Measurements from ENCODE around the gene DPP4. TPM values are rescaled to one million over a fixed set of nuclear protein-coding genes. Genes with fewer than 3 reads are reported as not detected.

Gene DPP4
- total RNA-seq, 4 donors from 2014 or later, result 3.2 to 6.4 (median 5.1) TPM

- 67 to 75% methylated on average over 3 of the region's 3 CpGs for WGBS, 2 donors
- intact Hi-C loops (cut with DNase I; ENCODE audit: low total_unique reads), result no loop called here
- no peak for DNase-seq (ENCODE audit: low spot score in 2 of 2)
- H3K4me3 ChIP-seq (ENCODE audit: low read depth, poor library complexity, severe bottlenecking), result no peak overlapping the region
- no peak for TF ChIP-seq CTCF (IDR thresholded peaks at IDR 0.05)
- TF ChIP-seq POLR2A (IDR thresholded peaks at IDR 0.05), result no peak
These were observed 39.2 kb upstream of the DPP4 start for GRCh38 chr2:162113088-162113775.

GRCh38 chr2:162111958-162112850 is 38.2 kb upstream of the DPP4 start:
- TF ChIP-seq CTCF (IDR thresholded peaks at IDR 0.05) (no peak), POLR2A (IDR thresholded peaks at IDR 0.05) (no peak)
- DNase-seq (ENCODE audit: low spot score in 2 of 2), result no peak
- H3K4me3 ChIP-seq (ENCODE audit: low read depth, poor library complexity, severe bottlenecking), result no peak overlapping the region
- intact Hi-C loops (cut with DNase I; ENCODE audit: low total_unique reads), result no loop called here
- WGBS, 2 donors, result 68 to 78% methylated on average over 5 of the region's 5 CpGs

- intact Hi-C loops (cut with DNase I; ENCODE audit: low total_unique reads), result no loop called here
- 92 to 95% methylated on average over 4 of the region's 4 CpGs for WGBS, 2 donors
These were observed 33.4 kb upstream of the DPP4 start for GRCh38 chr2:162107361-162107901.

GRCh38 chr2:162106746-162107145 is 32.7 kb upstream of the DPP4 start:
- intact Hi-C loops (cut with DNase I; ENCODE audit: low total_unique reads), result no loop called here
- TF ChIP-seq CTCF (IDR thresholded peaks at IDR 0.05) (no peak), POLR2A (IDR thresholded peaks at IDR 0.05) (no peak)
- 90 to 92% methylated on average over 1 of the region's 1 CpG for WGBS, 2 donors
- H3K4me3 ChIP-seq (ENCODE audit: low read depth, poor library complexity, severe bottlenecking), result no peak overlapping the region
- no peak for DNase-seq (ENCODE audit: low spot score in 2 of 2)

More at GRCh38 chr2:162107361-162107901, 33.4 kb upstream of the DPP4 start:
- DNase-seq (ENCODE audit: low spot score in 2 of 2), result no peak
- no peak overlapping the region for H3K4me3 ChIP-seq (ENCODE audit: low read depth, poor library complexity, severe bottlenecking)
- TF ChIP-seq POLR2A (IDR thresholded peaks at IDR 0.05) (no peak), CTCF (IDR thresholded peaks at IDR 0.05) (no peak)

GRCh38 chr2:162106146-162106551 is 32.1 kb upstream of the DPP4 start:
- DNase-seq (ENCODE audit: low spot score in 2 of 2), result no peak
- intact Hi-C loops (cut with DNase I; ENCODE audit: low total_unique reads), result no loop called here
- WGBS, 2 donors, result 59% methylated on average over 3 of the region's 3 CpGs
- no peak for TF ChIP-seq POLR2A (IDR thresholded peaks at IDR 0.05)
- TF ChIP-seq CTCF (IDR thresholded peaks at IDR 0.05), result no peak
- no peak overlapping the region for H3K4me3 ChIP-seq (ENCODE audit: low read depth, poor library complexity, severe bottlenecking)
